ENCODE data around the gene CFD.
"Not testable (repeated sequence)": the region's sequence is repeated elsewhere in the genome, so short reads cannot be mapped to it uniquely, and the experiment has no call there.

CFD gene

GRCh38 chr19:858868-859843, at the start of gene CFD:
Gene CFD (plus strand): TSS chr19:859664. CDS start chr19:859690, 26 bp downstream.
- no peak for DNase-seq (ENCODE audit: extremely low read depth in 1 of 2, low read depth in 1 of 2)

DNA sequence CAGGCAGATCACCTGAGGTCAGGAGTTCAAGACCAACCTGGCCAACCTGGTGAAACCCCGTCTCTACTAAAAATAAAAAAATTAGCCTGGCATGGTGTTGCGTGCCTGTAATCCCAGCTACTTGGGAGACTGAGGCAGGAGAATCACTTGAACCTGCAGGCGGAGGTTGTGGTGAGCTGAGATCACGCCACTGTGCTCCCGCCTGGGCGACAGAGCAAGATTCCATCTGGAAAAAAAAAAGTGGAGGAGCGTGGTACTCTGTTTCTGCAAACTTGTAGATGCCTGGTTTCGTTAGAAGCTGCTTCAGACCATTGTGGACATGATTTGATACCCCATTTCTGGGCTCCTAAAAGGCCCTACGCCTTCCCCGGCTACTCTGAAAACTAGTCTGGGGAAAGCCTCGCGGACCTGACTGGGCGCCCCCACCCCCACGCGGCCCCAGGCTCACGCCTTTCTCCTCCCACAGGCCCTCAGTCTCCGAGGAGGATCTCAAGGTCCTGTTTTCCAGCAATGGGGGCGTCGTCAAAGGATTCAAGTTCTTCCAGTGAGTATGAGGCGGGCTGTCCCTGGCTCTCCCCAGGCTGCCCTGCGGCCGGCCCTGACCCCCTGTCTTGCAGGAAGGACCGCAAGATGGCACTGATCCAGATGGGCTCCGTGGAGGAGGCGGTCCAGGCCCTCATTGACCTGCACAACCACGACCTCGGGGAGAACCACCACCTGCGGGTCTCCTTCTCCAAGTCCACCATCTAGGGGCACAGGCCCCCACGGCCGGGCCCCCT, 49.2 kb upstream of the CFD start:
- no peak for DNase-seq (ENCODE audit: extremely low read depth in 1 of 2, low read depth in 1 of 2)

- DNase-seq (ENCODE audit: extremely low read depth in 1 of 2, low read depth in 1 of 2), result no peak
Measured at GRCh38 chr19:810883-811489, 48.5 kb upstream of the CFD start.

- DNase-seq (ENCODE audit: extremely low read depth in 1 of 2, low read depth in 1 of 2), result no peak
Measured at GRCh38 chr19:811506-812048, 47.9 kb upstream of the CFD start.

GRCh38 chr19:812049-812746, 47.3 kb upstream of the CFD start:
- no peak for DNase-seq (ENCODE audit: extremely low read depth in 1 of 2, low read depth in 1 of 2)

DNA sequence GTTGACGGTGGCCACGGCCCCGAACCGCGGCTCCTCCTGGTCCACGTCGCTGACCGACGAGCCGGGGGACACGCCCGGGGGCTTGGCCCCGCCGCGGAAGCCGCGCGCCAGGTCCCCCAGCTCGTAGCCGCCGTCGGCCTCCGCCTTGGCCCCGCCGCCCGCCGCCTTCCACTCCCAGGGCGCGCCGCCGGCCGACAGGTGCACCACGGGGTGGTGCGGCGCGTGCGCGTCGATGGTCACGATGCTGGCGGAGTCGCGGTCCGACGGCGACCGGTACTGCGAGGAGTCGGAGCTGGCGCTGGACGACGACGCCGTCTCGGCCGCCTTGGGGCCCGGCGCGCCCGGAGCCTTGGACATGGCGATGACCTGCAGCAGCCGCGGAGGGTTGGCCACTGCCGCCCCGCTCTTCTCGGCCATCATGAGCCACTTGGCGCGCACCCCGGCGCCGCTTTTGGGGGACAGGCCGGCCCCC, 46.7 kb upstream of the CFD start:
- no peak for DNase-seq (ENCODE audit: extremely low read depth in 1 of 2, low read depth in 1 of 2)

DNA sequence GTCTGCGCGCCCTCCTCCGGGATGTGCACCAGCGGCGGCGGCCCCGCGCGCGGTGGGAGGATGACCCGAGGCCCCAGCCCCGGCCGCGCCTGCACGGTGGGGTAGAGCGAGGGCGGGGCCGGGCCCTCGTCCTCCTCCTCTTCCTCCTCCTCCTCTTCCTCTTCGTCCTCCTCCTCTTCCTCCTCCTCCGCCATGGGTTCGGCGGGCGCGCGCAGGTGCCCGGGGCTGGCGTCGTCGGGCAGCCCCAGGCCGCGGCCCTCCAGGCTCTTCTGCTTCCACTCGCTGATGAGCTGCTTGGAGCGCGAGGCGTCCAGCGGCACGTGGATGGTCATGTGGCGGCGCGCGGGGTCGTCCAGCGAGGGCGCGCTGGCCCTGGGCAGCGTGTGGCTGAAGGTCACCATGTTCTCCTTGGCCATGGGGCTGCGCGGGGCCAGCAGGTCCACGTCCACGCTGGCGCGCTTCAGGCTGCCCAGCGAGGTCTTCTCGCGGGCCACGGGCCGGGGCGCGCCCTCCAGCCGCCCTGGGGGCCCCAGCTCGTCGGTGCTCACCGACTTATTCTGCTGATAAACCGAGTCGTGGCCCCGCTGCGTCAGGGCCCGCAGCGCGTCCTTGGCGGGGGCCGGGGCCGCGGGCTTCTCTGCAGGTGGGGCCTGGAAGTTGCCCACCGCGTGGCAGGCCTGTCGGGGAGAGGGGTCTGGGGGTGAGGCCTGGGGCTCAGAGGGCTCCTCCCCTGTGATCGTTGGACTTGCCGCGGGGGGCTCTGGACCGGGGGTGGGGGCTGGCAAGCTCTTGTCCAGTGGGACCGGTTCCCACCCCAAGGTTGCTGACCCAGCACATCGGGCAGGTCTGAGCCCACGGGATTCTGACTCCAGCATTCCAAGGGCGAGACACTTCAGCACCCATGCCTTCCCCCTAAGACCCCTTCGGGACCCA, 46.0 kb upstream of the CFD start:
- DNase-seq (ENCODE audit: extremely low read depth in 1 of 2, low read depth in 1 of 2), result no peak

- DNase-seq (ENCODE audit: extremely low read depth in 1 of 2, low read depth in 1 of 2), result no peak
Measured at GRCh38 chr19:814152-815078, 45.0 kb upstream of the CFD start.

GRCh38 chr19:815079-815774, 44.2 kb upstream of the CFD start:
- DNase-seq (ENCODE audit: extremely low read depth in 1 of 2, low read depth in 1 of 2), result no peak

DNA sequence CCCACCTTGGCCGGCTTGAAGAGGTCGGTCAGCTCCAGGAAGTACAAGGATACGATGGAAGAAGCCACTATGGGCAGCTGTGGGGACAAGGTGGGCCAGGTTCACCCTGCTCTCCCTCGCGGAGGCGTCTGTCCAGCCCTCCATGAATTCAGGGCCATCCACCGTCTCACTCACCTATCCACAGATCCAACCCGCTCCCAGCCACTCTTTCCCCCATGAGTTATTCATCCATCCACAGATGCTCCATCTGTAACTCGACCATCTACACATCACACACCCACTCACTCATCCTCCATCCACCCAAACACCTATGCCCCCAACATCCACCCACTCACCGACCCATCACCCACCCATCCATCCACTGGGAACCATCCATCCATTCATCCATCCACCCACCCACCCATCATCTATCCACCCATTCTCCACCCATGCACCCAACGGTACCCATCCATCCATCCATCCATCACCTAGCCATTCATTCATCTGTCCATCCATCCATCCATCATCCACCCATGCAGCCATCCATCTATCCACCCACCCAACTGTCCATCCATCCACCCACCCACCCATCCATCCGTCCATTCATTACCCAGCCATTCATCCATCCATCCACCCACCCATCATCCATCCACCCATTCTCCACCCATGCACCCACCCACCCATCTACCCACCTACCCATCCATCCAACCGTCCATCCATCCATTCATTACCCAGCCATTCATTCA, 43.5 kb upstream of the CFD start:
- no peak for DNase-seq (ENCODE audit: extremely low read depth in 1 of 2, low read depth in 1 of 2)

GRCh38 chr19:816500-816857, 43.0 kb upstream of the CFD start:
- DNase-seq (ENCODE audit: extremely low read depth in 1 of 2, low read depth in 1 of 2), result no peak

DNA sequence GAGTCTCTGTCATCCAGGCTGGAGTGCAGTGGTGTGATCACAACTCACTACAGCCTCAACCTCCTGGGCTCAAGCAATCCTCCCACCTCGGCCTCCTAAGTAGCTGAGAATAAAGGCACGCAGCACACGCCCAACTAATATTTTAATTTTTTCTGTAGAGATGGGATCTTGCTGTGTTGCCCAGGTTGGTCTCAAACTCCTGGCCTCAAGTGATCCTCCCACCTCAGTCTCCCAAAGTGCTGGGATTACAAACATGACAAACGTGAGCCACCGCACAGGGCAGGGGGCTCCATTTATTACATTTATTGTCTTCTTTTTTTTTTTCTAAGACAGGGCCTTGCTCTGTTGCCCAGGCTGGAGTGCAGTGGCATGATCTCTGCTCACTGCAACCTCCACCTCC, 39.3 kb upstream of the CFD start:
- not testable (repeated sequence) for DNase-seq (ENCODE audit: extremely low read depth in 1 of 2, low read depth in 1 of 2)

DNA sequence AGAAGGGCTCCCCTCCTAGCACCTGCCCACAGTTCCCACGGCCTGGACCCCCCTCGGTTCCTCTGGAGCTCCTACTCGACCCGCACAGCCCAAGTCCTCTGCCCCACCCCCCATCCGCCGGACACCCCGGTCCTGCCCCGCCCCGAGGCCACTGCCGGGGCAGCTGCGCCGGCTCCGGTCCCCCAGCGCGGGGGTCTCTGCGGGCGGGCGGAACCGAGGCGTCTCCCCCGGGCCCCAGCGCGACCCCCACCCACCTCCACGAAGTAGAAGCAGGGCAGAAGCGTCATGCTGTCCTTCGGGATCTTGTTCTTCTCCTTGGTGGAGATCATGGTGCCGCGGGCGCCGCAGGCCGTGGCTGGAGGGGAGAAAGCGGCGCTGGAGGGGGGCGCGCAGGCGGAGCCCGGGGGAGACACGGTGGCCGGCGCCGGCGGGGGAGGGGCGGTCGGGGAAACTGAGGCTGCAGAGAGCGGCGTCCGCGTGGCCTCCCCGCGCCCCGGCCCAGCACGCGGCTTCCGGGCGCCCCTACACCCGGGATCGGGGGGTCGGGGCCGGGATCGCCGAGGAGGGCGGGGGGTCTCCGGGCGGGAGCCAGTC, 38.1 kb upstream of the CFD start:
- no peak for DNase-seq (ENCODE audit: extremely low read depth in 1 of 2, low read depth in 1 of 2)

GRCh38 chr19:821825-822503, 37.5 kb upstream of the CFD start, which contains the start of gene PLPPR3:
Gene PLPPR3 (minus strand): TSS chr19:821955. CDS start chr19:821559, 396 bp downstream.
- no peak for DNase-seq (ENCODE audit: extremely low read depth in 1 of 2, low read depth in 1 of 2)

DNA sequence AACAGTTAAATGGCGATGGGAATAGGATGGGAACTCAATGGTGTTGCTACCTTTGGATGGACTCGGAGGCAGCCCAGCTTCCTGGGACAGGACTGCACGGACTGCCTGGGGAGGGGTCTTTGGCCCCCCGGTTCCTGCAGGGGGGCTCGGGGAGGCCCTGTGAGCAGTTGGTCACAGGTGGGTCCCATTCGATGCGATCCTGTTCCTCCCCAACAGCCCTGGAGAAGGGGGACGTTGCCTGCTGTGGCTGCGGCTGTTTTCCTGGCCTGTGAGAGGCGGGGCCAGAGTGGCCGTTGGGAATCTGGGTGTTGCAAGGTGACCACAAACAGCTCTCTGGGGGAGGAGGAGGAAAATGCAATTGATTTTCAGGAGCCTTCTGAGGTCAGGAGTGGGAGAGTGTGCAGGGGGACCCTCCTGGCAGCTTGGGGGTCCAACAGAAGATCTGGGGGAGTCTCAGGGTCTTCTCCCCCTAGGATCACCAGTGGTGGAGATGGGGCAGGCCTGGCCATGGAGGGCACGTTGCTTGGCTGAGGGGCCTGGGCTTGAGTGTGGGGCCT, 35.8 kb upstream of the CFD start:
- no peak for DNase-seq (ENCODE audit: extremely low read depth in 1 of 2, low read depth in 1 of 2)

GRCh38 chr19:824885-825284, 34.6 kb upstream of the CFD start:
- no peak for DNase-seq (ENCODE audit: extremely low read depth in 1 of 2, low read depth in 1 of 2)

Data from stimulated activated CD8-positive, alpha-beta memory T cell treated with anti-CD3 and anti-CD28 coated beads, Interleukin-7, amount 100 ng/mL, for 48 hours (primary cell).